K562 (cell line): ENCODE results near the gene MOAP1. TPM values are rescaled to one million over a fixed set of nuclear protein-coding genes. Genes with fewer than 3 reads are reported as not detected.

Experiments
- ATF4 ChIP-seq: fragments of 450-650 bp; formaldehyde crosslinking; IDR thresholded peaks from 2 replicates; pipeline ENCODE4 v1.4.0; 2022; ENCODE audit warnings: mild to moderate bottlenecking, moderate library complexity
- CAMTA2 ChIP-seq: fragments of 250-450 bp; sonication (Bioruptor Pico); conservative IDR thresholded peaks from 2 replicates; pipeline ENCODE4 v1.5.1; 2022
- DIDO1 ChIP-seq: fragments of 450-650 bp; IDR thresholded peaks from 2 replicates; pipeline ENCODE4 v1.6.1; 2016; ENCODE audit warnings: low read depth, missing biosample characterization, missing genetic modification characterization
- EHMT2 ChIP-seq: fragments of 450-650 bp; IDR thresholded peaks from 2 replicates; pipeline ENCODE4 v1.6.1; 2018; ENCODE audit warnings: antibody characterized with exemption
- IRF9 ChIP-seq: fragments of 450-650 bp; IDR thresholded peaks from 2 replicates; pipeline ENCODE4 v1.6.1; 2016; ENCODE audit warnings: missing biosample characterization, missing genetic modification characterization
- NCOA4 ChIP-seq: fragments of 450-650 bp; IDR thresholded peaks from 2 replicates; pipeline ENCODE4 v1.6.1; 2018; ENCODE audit warnings: mild to moderate bottlenecking; ENCODE audit not compliant: partially characterized antibody
- NR3C1 ChIP-seq: sonication (generic); formaldehyde crosslinking; IDR thresholded peaks from 2 replicates; pipeline ENCODE4 v1.8.1; 2022; ENCODE audit warnings: missing genetic modification reagents
- NR4A1 ChIP-seq, 2 experiments: fragments of 250-450 bp in 1 of 2; fragments of 450-650 bp in 1 of 2; sonication (Bioruptor Pico) in 1 of 2; IDR thresholded peaks; 2 replicates each; pipeline versions ENCODE4 v1.4.0 to v1.6.1; 2016 to 2020; ENCODE audit warnings: mild to moderate bottlenecking in 2 of 2, missing compliant biosample characterization in 1 of 2, missing genetic modification characterization in 1 of 2, moderate library complexity in 1 of 2
- PTRF ChIP-seq: fragments of 450-650 bp; IDR thresholded peaks from 2 replicates; pipeline ENCODE4 v1.6.1; 2016; ENCODE audit warnings: mild to moderate bottlenecking, missing genetic modification characterization, missing compliant biosample characterization
- RFX7 ChIP-seq: fragments of 250-450 bp; sonication (Bioruptor Pico); IDR thresholded peaks from 2 replicates; pipeline ENCODE4 v1.5.1; 2021; ENCODE audit warnings: mild to moderate bottlenecking
- SREBF1 ChIP-seq: fragments of 150-350 bp; IDR thresholded peaks from 2 replicates; pipeline ENCODE4 v1.6.1; 2014; ENCODE audit warnings: antibody characterized with exemption, low read depth, low read length, borderline replicate concordance
- U2AF2 ChIP-seq: fragments of 200-400 bp; formaldehyde crosslinking; optimal IDR thresholded peaks from 2 replicates; pipeline ENCODE3; 2017; ENCODE audit warnings: low read depth, mild to moderate bottlenecking, low read length
- ZBTB12 ChIP-seq: fragments of 250-450 bp; sonication (Bioruptor Pico); IDR thresholded peaks from 2 replicates; pipeline ENCODE4 v1.4.0; 2020
- ZNF165 ChIP-seq: fragments of 250-450 bp; sonication (Bioruptor Pico); IDR thresholded peaks from 2 replicates; pipeline ENCODE4 v1.4.0; 2020; ENCODE audit warnings: borderline replicate concordance
- ZNF174 ChIP-seq: fragments of 250-450 bp; sonication (Bioruptor Pico); IDR thresholded peaks from 2 replicates; pipeline ENCODE4 v1.4.0; 2020; ENCODE audit warnings: mild to moderate bottlenecking
- ZNF57 ChIP-seq: fragments of 450-650 bp; formaldehyde crosslinking; IDR thresholded peaks from 2 replicates; pipeline ENCODE4 v1.4.0; 2020; ENCODE audit warnings: mild to moderate bottlenecking, moderate library complexity
- polyA plus RNA-seq, 8 experiments: library from polyadenylated mRNA; depleted of rRNA in 4 of 8; stranded (reverse) in 5 of 8; unstranded in 3 of 8; fragments of >200 nt; fragmentation: Nextera tagmentation in 2 of 8; fragmentation: Illumina TruSeq in 1 of 8; extraction: Ambion mirVana in 2 of 8; extraction: Trizol in 1 of 8; gene quantifications; 2 replicates each; pipeline versions ENCODE4 v1.2.1 to v1.2.3, GENCODE V29; 2011 to 2014; ENCODE audit warnings: inconsistent platforms in 1 of 8, missing spikeins in 1 of 8
- total RNA-seq, 7 experiments: library from RNA; depleted of rRNA in 6 of 7; stranded (reverse); fragments of >200 nt in 6 of 7; fragmentation: Illumina TruSeq in 2 of 7; extraction: Trizol in 2 of 7; gene quantifications; 2 replicates each; pipeline versions ENCODE4 v1.2.1 to v1.2.3, GENCODE V29; 2011 to 2021; ENCODE audit warnings: low replicate concordance in 1 of 7
- TF ChIP-seq, protein P1 (sequence below): IDR thresholded peaks from 2 replicates; pipeline ENCODE4 v1.6.1; 2014; ENCODE audit warnings: antibody characterized with exemption
- TF ChIP-seq, protein P2 (sequence below): fragments of 450-650 bp; formaldehyde crosslinking; IDR thresholded peaks from 2 replicates; pipeline ENCODE4 v1.4.0; 2020; ENCODE audit warnings: mild to moderate bottlenecking, moderate library complexity
- TF ChIP-seq, protein P3 (sequence below): sonication (generic); formaldehyde crosslinking; IDR thresholded peaks from 2 replicates; pipeline ENCODE4 v1.8.0; 2022; ENCODE audit warnings: mild to moderate bottlenecking, missing genetic modification reagents
- TF ChIP-seq, protein P4 (sequence below): fragments of 200-800 bp; sonication (Bioruptor generic); IDR thresholded peaks from 2 replicates; pipeline ENCODE4 v1.6.1; 2017; ENCODE audit warnings: missing genetic modification characterization, missing compliant biosample characterization

Gene MOAP1
- total and polyA plus RNA-seq, 9 of the 15 experiments (the other 6 are each of a cell fraction or from before 2014, with no cell fraction given), result 1.5 to 14.4 (median 6.0) TPM

DNA sequence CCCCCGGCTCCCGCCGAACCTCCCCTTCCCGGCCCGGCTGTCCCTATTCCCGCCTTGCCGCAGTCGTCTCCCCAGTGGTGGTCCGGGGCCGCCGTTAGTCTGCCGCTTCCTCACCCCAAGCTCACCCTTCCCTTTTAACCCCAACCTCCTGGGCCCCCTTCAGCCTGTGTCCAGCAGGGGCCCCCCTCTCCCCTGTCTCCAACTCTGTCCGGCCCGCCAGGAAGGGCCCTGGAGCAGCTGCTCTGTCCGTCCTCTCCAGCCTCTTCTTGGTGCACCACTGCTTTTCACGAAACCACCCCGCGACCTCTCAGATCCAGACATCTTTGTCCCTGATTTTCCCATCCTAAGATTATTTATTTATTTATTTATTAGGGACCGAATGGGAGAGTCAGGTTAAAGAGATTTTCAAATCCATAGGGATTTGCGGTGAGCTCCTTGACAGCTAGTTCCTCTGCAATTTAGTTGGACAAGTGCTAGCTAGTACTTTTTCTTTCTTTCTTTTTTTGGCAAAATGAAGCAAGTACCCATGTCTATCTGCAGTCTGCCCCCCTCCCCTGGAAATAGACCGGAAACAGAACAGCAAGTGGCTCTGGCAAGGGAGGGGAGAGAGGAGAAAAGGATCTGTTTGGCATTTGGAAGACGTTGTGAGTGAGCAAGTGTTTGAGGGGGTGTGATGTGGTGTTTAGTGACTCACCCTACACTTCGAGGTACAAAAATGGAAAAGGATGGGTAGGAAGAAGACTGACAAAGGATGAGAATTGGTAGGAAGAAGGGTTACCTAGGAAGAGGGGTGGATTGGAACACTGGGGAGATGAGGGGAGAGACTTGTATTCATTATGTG, 23.0 kb upstream of the MOAP1 start (continued):
- TF ChIP-seq U2AF2, result no peak
- no peak for TF ChIP-seq CAMTA2 (CRISPR knock-in tag)
- TF ChIP-seq ATF4 (CRISPR knock-in tag), result no peak
- peak; percentile 50; the same call in 1 of the 2 replicates for TF ChIP-seq EHMT2
- TF ChIP-seq RFX7 (CRISPR knock-in tag), result no peak
- no peak for TF ChIP-seq NCOA4
- TF ChIP-seq, protein P1, sequence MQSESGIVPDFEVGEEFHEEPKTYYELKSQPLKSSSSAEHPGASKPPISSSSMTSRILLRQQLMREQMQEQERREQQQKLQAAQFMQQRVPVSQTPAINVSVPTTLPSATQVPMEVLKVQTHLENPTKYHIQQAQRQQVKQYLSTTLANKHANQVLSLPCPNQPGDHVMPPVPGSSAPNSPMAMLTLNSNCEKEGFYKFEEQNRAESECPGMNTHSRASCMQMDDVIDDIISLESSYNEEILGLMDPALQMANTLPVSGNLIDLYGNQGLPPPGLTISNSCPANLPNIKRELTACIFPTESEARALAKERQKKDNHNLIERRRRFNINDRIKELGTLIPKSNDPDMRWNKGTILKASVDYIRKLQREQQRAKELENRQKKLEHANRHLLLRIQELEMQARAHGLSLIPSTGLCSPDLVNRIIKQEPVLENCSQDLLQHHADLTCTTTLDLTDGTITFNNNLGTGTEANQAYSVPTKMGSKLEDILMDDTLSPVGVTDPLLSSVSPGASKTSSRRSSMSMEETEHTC, result no peak
- TF ChIP-seq, protein P2, sequence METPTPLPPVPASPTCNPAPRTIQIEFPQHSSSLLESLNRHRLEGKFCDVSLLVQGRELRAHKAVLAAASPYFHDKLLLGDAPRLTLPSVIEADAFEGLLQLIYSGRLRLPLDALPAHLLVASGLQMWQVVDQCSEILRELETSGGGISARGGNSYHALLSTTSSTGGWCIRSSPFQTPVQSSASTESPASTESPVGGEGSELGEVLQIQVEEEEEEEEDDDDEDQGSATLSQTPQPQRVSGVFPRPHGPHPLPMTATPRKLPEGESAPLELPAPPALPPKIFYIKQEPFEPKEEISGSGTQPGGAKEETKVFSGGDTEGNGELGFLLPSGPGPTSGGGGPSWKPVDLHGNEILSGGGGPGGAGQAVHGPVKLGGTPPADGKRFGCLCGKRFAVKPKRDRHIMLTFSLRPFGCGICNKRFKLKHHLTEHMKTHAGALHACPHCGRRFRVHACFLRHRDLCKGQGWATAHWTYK (CRISPR knock-in tag), result no peak
- no peak for TF ChIP-seq ZNF174 (CRISPR knock-in tag)
- TF ChIP-seq IRF9 (tag), result no peak
- no peak for TF ChIP-seq ZNF57 (CRISPR knock-in tag)
- no peak for TF ChIP-seq SREBF1
- TF ChIP-seq DIDO1 (tag), result no peak
- TF ChIP-seq, protein P3, sequence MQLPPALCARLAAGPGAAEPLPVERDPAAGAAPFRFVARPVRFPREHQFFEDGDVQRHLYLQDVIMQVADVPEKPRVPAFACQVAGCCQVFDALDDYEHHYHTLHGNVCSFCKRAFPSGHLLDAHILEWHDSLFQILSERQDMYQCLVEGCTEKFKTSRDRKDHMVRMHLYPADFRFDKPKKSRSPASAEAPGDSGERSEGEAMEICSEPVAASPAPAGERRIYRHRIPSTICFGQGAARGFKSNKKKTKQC (CRISPR knock-in tag), result no peak
- no peak for TF ChIP-seq ZBTB12 (CRISPR knock-in tag)
- TF ChIP-seq, protein P4, sequence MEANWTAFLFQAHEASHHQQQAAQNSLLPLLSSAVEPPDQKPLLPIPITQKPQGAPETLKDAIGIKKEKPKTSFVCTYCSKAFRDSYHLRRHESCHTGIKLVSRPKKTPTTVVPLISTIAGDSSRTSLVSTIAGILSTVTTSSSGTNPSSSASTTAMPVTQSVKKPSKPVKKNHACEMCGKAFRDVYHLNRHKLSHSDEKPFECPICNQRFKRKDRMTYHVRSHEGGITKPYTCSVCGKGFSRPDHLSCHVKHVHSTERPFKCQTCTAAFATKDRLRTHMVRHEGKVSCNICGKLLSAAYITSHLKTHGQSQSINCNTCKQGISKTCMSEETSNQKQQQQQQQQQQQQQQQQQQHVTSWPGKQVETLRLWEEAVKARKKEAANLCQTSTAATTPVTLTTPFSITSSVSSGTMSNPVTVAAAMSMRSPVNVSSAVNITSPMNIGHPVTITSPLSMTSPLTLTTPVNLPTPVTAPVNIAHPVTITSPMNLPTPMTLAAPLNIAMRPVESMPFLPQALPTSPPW, result peak; percentile 49; the same call in 1 of the 2 replicates
- TF ChIP-seq NR3C1 (CRISPR knock-in tag), result no peak
- TF ChIP-seq ZNF165, result no peak
- no peak for TF ChIP-seq PTRF (tag)
- no peak for TF ChIP-seq NR4A1 (CRISPR knock-in tag; IDR thresholded peaks at IDR 0.05)
- no peak for TF ChIP-seq NR4A1 (tag; IDR thresholded peaks at IDR 0.05)
